GM23338 (cell line): ENCODE results near the gene LPA. TPM values are rescaled to one million over a fixed set of nuclear protein-coding genes. Genes with fewer than 3 reads are reported as not detected.

Source experiments
- CREB1 ChIP-seq: fragments of 250-450 bp; sonication (Bioruptor Pico); IDR thresholded peaks from 2 replicates; pipeline ENCODE4 v1.5.0; 2020; ENCODE audit warnings: low read depth, mild to moderate bottlenecking, moderate library complexity
- EZH2phosphoT487 ChIP-seq: fragments of 200-600 bp; sonication (generic); IDR thresholded peaks from one replicate; pipeline ENCODE4 v1.8.1; 2018; ENCODE audit warnings: antibody characterized with exemption; ENCODE audit not compliant: unreplicated experiment
- JUNB ChIP-seq: IDR thresholded peaks from one replicate; pipeline ENCODE4 v1.6.1; 2016; ENCODE audit warnings: antibody characterized with exemption; ENCODE audit not compliant: unreplicated experiment
- NANOG ChIP-seq: IDR thresholded peaks from 2 replicates; pipeline ENCODE4 v1.6.1; 2016; ENCODE audit warnings: antibody characterized with exemption, borderline replicate concordance
- REST ChIP-seq: IDR thresholded peaks from one replicate; pipeline ENCODE4 v1.6.1; 2018; ENCODE audit warnings: antibody characterized with exemption; ENCODE audit not compliant: unreplicated experiment
- ZNF114 ChIP-seq: fragments of 250-450 bp; sonication (Bioruptor Pico); IDR thresholded peaks from 2 replicates; pipeline ENCODE4 v1.5.0; 2020; ENCODE audit warnings: mild to moderate bottlenecking, moderate library complexity
- ZNF462 ChIP-seq: fragments of 250-450 bp; sonication (Bioruptor Pico); IDR thresholded peaks from 2 replicates; pipeline ENCODE4 v1.5.0; 2020; ENCODE audit warnings: mild to moderate bottlenecking, moderate library complexity
- polyA plus RNA-seq: library from polyadenylated mRNA; unstranded; fragments of >200 nt; fragmentation: Nextera tagmentation; extraction: Ambion mirVana; gene quantifications from 2 replicates; pipeline ENCODE4 v1.2.1, GENCODE V29; 2016
- total RNA-seq: library from RNA; depleted of rRNA; stranded (reverse); fragments of >200 nt; shearing (Covaris generic); gene quantifications from 2 replicates; pipeline ENCODE4 v1.2.3, GENCODE V29; 2014

LPA gene
- total and polyA plus RNA-seq, 2 experiments from 2014 or later = 0.17 TPM; not detected in 1

GRCh38 chr6:160489091-160489490, 175.0 kb downstream of the LPA start (continued):
- no peak for TF ChIP-seq ZNF462 (CRISPR knock-in tag)
- TF ChIP-seq JUNB = no peak
- TF ChIP-seq NANOG = no peak
- TF ChIP-seq REST = no peak
- no peak for TF ChIP-seq ZNF114 (CRISPR knock-in tag)
- no peak for TF ChIP-seq CREB1 (CRISPR knock-in tag)
- no peak for TF ChIP-seq EZH2phosphoT487
